ENCODE measurements around the gene MAP3K1.
A peak's percentile ranks its signal among the peaks of the same experiment; 100 is the strongest.

The MAP3K1 gene

DNA sequence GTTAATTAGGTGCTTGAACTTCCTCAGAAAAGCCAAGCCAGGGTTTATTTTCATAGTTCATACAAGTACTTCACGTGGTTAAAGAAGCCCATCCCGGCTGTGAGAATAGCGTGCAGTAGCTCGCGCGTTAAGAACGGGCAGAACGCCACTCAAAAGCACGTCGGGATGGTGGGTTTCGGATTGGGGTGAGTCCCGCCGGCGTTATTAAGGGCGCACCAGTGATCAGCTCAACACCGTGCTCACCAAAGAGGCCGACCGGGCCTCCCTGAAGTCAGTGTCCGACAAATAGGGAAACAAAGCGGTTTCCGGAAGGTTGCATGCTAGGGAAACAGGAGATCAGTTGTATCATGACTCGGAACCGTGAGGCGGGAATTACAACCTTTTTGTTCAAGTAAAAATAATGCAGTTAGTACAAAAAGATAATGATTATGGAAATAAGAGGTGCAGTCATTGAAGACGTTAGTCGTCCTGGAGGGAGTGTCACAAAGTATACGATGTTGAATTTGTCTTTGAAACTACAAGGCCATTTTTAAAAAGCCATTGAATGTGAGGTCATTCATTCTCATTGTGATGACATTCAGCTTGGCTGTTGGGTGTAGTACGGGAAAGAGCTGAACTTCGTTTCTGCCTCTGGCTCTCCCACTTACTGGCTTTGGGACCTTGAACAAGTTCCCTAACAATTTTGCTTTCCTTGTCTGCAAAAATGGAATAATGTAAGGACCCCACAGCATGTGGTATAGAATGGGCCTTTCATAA lies 95.0 kb downstream of the MAP3K1 start:
- DNase-seq, result peak; percentile 58

GRCh38 chr5:56913766-56914165 lies 98.4 kb downstream of the MAP3K1 start:
- DNase-seq, result no peak

DNA sequence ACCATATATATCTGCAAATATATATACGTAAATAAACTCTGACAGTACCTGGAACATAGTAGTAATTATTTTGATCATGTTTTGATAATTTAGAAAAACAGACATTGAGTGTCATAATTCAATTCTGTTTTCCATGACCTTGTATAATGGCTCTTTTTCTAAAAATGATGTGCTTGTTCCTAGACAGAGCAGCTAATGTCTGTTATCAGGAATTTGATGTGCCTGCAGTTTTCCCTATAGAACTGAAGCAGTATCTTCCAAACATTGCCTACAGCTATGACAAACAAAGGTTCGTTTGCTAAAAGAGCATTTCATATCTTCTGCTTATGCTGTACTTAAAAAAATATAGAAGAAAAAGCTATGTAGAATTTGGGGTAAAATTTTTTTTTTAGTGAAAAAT lies 99.3 kb downstream of the MAP3K1 start:
- DNase-seq, result no peak

GRCh38 chr5:56917534-56917933 lies 102.2 kb downstream of the MAP3K1 start:
- no peak for DNase-seq

DNA sequence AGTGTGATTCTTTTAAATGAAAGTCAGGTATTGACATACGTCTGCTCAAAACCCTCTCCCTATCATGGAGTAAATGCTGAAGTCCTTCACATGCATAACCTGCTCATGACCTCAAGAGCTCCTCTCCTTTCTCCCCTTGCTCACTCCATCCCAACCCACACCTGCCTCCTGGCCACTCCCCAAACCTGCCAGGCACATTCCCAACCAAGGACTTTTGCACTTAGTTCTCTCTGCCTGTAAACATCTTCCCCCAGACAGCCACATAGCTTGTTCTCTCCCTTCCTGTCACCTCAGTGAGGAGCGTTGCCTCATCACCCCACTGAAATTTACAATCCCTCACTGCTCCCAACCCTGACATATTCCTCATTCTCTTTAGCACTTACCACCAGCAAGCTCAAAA lies 102.7 kb downstream of the MAP3K1 start:
- no peak for DNase-seq

DNA sequence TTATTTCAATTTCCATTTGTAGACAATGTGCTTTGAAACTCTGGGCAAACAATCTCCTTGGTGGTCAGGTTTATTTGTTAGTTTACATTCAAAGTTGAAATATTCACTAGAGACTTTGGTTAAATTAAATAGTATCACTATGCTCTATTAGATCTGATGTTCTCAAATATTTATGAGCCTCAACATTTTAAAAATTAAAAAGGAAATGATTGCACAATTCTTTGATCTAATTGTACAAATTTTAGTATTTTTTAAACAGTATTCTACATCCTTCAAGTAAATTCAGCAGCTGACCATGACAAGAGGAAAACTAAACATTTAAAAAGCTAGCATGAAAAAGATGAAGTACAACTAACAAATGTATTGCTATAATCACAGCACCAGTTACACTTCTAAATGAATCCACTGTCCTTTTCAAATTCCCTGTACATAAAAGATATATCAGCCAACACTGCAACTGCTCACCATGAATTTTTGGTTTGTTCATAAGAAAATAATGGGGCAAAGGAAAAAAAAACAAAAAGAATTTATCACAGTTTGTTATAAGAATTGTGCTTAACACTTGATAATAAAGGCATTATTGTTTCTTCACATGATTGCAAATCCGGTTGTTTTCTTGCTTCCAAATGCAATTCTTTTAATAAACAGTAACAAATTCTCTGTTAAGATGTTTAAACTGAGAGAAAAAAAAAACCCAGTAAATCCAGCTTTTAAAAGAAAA lies 104.8 kb downstream of the MAP3K1 start:
- no peak for DNase-seq

GRCh38 chr5:56922922-56923321 lies 107.6 kb downstream of the MAP3K1 start:
- DNase-seq, result no peak

DNA sequence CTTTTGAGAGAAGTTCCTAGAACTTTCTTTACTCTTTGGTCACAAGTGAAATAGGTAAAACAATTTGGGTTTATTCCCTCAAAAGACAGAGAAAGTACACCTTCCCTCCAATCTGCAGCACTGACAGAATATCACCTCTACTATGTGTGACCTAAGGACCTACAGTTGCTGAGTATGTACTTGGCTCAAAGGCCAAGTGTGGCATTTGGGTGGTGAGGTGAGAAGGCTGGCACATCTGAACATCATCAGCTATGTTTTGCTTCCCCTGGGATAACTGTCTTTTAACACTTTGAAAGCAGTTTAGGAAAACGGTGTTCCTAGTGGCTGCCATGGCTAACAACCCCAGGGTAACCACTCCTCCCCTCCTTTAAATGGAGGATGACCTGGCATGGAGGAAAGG lies 119.0 kb downstream of the MAP3K1 start:
- DNase-seq, result no peak

DNA sequence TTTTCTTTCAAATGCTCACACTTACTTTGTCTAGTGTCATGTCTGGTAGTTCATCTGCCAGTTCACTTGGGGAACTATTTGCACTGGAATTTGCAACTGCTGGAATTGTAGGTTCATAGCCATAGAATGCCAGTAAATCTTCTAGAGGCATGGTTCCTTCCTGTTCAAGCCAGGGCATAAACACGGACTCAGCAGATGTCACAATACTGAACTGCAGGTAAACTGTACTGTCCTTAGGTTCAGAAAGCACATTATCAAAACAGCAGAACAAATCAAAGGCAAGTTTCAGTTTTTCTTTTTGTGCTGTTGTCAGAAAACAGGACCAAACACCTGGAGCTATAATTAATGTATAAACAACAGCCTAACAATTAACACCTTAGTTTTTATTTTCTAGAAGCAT lies 123.5 kb downstream of the MAP3K1 start:
- no peak for DNase-seq

DNA sequence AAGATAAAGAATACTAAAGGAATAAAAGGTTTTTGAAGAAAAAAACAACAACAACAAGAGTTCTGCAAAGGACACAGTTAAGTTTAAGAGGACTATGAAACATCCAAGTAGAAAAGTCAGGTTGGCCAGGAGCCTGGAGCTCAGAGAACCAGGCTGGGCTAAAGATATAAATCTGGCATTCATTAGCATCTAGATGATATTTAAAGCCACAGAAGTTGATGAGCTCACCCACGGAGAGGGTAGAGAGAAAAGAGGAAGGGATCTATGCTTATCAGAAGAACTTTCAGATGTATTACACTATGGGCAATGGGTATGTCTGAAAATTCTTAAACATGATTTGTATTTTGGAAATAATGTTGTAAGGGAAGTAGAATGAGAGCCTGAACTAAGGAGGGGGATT lies 126.6 kb downstream of the MAP3K1 start:
- DNase-seq, result no peak

All from stimulated activated CD4-positive, alpha-beta T cell treated with anti-CD3 and anti-CD28 coated beads, Interleukin-15, amount 100 ng/mL, for 24 hours (primary cell).